Hematopoietic multipotent progenitor cell treated with erythropoietin and hydrocortisone succinate and interleukin-3 and kit ligand, for 4 days (in vitro differentiated cells): ENCODE results near the gene SECTM1.

Experiments
- DNase-seq: peaks from one replicate; pipeline ENCODE4 v3.0.0-alpha.2; 2015

SECTM1 gene

DNA sequence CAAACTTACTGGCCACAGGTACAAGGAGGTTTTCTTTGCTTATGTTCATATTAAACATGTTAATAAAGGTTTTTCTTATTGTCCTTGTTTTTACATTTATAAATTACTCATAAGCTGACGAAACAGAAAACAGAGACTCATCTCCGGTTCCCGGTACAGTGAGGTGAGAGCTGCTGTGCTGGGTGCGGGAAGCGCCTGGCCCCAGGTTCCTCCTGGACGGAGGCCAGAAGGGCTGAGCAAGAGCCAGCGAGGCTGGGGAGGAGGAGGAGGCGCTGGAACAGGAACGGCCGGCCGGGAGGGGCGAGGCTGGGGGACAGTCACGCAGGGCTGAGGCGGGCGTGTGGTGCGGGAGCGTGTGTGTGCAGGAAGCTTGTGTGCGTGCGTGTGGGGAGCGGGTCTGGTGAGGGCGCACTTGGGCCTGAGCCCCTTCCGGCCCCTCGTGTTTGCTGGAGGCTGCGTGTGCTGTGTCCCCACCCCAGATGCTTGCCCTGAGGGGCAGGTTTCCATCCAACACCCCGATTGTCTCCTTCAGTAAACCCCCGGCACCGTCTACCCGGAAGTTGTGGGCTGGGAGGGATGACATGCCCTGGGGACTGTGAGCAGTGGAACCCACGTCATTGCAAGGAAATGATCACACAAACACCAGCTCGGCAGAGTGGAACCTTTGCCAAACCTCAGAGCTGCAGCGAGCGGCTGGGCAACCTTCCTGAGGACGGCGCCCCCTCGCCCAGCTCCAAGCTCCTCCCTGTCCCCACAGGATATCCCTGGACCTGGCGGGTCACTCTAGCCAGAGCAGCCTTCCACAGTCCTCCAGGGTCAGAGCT, 35.6 kb downstream of the SECTM1 start:
- DNase-seq = peak; percentile 96

DNA sequence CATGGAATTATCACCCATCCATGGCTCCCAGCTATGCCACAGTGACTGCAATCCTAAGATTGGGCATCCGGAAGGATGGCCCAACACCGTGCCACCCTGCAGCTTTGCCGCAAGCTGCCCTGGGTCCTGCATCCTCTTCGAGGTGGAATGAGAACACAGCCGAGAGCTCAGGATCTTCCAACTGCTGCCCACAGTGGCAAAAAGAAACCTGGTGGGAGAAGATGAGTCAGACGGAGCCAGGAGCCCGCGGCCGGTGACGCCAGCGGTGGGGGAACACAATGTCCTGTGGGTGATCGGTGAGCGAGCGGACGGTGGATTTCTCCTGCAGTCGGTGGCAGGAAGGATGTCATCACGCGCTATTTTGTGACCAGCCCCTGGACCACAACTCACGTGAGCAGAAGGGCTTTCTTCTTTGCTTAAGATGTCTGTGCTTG, 36.3 kb downstream of the SECTM1 start:
- peak; percentile 84 for DNase-seq

DNA sequence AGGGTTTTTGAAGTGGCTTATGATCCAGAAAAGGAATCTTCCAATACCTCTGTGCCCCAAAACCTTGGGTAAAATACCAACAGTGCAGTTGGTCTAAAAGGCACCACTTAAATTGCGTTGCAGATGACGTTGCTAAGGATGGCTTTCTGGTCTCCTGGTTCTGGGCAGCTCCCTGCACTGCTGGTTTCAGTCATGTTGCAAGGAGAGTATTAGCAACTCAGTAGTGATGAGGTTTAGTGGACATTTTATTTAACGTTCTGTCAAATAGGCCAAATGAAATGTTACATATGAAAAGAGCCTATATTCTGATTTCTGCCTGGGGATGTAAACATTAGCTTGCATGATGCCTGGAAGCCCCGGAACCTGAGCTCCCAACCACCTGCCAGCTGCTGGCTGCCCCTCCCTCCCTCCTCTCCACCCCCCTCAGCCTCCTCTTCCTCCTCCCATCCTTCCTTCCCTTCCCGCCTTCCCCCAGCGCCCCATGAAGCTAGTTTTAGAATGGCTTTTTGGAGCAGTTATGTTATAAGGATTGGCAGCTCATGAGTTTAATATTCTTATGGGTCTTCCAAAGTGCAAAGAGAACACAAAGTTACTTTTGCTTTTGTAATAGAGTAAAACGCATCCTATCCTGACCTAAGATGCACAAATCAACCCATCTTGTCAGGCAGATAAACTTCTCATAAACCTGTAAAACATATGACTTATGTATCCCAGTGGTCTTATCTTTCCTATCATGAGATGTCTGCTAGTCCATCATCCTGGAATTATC, 36.9 kb downstream of the SECTM1 start:
- DNase-seq = no peak

DNA sequence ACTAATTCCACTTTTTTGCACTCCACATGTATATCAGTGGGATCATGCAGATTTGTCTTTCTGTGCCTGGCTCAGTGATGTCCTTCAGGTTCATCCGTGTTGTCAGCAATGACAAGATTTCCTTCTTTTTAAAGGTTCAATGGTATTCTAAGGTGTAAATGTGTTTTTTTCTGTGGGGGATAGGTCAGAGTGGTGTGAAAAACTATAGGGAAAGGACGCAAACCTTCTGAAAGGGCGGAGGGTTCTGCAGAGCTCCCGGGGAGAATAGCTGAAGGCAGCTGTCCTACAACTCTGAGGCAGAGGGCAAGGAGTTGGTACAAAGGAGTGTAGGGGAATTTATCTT, 38.1 kb downstream of the SECTM1 start:
- no peak for DNase-seq

DNA sequence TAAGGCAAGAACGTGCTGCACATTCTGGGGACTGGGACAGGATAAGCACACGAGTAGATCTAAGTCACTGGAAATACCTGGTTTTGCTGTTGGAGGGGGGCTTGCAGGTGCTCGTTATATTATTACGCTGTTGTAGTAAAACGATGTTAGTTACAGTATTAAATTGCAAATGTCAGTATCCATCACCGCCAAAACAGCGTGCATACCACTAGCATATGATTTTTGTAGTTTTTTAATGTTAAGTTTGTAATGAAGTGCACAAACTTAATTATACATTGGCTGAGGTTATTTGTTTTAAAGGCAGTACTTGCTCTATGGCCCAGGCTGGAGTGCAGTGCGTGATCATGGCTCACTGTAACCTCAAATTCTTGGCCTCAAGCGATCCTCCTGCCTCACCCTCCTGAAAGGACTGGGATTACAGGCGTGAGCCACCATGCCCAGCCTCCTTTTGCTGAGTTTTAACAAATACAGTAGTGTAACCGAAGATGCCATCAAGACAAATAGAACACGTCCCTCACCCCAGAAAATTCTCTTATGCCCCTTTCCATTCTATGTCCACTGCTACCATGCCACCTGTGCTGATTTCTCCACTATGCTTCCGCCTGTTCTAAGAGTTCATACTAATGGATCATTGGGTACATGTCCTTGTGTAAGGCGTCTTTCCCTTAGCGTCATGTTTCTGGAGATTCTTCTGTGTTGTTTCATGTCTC, 39.3 kb downstream of the SECTM1 start:
- no peak for DNase-seq

DNA sequence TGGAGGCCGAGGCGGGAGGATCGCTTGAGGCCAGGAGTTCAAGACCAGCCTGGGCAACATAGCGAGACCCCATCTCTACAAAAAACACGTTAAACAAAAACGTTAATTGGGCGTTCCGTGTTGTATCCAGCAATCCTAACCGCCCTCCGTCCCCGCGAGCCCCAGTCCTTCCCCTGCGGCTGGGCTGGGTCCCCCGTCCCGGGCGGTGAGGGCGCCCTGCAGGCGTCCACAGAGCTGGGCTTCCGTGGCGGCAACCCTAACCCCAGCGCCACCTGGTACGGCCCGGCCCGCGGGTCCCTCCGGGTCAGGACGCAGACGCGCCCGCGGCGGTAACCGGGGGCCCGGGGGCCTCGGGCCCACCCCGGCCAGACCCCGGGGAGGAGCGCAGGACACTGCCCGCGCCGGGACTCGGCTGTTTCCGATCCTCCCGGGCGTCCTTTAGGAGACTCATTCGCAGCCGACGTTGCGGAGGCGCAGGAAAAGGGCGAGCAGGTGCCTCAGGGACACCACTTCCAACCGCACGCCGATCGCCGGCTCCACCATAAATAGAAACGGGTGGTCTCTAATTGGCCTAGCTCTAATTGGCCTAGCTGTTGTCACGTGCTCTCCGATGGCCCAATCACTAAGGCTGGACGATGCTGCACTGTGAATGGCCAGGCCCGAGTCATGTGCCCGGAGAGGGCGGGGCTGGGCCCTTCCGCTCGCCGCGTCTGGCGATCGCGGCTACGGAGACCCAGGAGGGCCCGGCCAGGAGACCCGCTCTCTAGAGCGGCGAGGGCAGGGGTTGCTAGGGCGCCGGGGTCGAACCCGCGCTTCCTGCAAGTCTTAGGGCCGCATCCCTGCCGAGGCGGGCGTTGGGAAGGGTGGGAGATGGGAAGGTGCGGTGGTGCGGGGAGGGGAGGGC, 41.1 kb downstream of the SECTM1 start:
- peak; percentile 99 for DNase-seq

DNA sequence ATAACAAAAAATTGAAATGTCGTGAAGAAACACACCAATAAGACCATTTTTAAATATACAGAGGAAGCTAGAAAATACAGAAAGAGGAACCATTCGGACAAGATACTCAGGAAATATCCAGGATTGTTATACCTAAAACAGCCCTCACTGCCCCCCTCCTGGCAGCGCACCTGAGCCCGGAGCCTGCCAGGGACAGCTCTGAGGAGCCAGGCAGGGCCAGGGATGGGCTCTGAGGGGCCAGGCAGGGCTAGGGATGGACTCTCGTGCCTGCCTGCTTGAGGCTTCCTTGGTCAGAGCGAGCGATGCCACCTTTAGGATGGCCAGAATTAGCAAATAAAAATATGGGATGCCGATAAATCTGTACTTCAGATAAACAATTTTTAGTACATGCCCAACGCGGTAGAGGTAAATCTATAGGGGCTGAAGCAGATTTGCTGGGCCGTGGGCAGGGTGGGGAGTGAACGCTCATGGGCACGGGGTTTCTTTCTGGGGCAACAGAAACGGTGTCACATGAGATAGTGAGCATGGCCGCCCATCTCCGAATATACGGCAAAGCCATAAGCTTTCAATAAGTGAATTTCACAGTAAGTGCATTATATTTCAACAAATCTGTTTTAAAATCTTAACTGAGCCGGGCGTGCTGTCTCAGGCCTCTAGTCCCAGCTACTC, 41.9 kb downstream of the SECTM1 start:
- DNase-seq = no peak

DNA sequence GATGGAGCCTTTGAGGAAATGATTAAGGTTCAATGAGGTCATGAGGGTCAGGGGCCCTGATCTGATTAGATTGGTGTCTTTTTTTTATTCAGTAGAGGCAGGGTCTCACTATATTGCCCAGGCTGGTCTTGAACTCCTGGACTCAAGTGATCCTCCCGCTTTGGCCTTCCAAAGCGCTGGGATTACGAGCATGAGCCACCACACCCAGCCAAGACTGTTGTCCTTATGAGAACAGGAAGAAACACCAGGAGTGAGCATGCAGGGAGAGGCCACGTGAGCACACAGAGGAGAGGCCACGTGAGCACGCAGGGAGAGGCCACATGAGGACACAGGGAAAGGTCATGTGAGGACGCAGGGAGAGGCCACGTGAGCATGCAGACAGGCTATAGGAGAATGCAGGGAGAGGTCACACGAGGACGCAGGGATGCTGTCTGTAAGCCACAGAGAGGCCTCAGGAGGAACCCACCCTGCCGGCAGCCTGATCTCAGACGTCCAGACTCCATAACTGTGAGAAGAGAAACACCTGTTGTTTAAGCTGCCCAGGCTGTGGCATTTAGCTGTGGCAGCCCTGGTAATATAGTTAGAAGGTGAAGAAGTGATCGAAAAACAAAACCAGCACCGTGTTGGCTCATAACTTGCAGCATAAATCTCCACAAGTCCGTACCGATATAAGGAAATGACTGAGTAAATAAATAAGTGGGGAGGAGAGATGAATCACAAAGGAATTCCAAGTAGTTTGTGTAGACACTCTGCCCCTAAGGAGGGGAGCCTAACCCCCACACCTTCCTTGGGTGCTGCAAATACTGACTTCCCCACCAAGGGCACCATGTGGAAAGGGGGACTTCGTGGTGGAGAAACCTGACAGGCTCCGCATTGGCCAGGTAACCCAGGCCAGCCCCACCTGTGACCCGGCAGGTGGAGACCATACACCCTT, 45.4 kb downstream of the SECTM1 start:
- DNase-seq = peak; percentile 47

DNA sequence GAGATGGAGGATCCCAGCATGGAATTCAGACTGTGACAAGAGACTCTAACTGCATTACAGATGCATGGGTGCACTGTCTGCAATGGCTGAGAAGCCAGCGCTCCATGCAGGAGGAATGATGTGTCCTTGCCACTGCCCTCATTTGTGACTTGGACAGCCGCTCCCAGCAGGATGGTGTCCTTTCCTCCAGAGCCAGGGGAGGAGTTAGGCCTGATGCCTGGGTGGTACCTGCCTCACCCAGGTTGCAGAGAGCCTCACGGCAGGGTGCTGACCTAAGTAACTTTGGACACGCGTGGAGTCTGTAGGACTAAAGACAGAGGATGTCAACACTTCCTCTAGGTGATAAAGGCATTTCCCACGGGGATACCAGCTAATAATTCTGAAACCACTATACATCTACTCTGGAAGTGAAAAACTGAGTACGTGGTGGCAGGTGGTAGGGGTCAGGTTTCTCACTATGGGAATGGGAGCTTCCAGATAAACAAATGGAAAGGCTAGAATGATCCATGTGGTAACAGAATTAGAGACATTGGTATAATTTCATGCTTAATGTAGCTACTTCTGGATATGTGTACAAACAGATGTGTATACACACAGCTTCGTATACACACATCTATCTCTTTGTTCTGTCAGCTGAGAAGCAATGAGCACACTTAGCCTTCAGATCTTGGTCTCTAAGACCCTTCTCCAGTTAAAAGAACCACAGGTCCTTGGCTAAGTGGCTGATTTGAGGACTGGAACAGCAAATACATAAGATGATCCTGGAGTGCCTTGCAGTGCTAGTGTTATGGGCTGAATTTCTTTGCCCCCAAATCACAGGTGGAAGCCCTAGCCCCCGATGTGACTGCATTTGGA, 46.3 kb downstream of the SECTM1 start:
- DNase-seq = no peak

DNA sequence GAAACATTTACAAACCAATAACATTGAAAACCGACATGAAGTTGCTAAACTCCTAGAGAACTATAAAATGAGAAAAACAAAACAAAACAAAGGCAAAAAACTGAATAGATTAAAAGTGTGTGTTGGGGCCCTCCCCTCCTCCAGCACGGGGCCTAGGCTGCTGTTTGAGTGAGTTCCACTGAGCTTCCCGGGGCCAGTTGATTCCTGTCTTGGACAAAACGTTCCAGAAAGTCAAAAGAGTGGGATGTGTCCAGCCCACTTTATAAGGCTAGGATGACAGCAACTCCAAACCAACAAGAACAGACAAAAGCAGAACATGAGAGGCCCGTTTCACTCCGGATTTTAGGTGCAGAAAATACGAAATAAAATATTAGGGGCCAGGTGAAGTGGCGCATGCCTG, 48.4 kb downstream of the SECTM1 start:
- DNase-seq = no peak

DNA sequence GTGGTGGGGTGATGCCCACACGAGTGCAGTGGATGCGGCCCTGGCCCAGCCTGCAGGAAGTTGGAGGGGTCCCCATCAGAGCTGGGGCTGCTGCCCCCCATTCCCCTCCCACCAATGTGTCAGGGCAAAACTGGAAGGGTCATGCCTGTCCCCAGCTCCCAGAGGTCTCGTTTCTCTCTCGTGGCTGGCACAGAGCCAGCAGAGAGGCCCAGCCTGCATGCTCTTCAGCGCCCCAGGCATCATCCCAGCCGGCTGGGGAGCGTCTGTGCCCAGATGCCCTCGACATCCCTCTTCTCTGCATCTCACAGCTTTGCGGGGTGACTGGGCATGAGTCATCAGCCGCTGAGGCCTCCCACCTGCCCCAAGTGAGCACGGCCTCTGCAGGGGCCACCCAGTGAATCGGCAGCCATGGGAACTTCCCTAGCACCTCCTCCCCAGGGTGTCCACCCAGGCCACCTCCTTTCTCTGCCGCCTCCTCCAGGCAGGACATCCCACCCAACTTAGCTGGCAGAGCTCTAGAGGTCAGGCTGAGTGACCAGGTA, 50.3 kb downstream of the SECTM1 start:
- peak; percentile 63 for DNase-seq

DNA sequence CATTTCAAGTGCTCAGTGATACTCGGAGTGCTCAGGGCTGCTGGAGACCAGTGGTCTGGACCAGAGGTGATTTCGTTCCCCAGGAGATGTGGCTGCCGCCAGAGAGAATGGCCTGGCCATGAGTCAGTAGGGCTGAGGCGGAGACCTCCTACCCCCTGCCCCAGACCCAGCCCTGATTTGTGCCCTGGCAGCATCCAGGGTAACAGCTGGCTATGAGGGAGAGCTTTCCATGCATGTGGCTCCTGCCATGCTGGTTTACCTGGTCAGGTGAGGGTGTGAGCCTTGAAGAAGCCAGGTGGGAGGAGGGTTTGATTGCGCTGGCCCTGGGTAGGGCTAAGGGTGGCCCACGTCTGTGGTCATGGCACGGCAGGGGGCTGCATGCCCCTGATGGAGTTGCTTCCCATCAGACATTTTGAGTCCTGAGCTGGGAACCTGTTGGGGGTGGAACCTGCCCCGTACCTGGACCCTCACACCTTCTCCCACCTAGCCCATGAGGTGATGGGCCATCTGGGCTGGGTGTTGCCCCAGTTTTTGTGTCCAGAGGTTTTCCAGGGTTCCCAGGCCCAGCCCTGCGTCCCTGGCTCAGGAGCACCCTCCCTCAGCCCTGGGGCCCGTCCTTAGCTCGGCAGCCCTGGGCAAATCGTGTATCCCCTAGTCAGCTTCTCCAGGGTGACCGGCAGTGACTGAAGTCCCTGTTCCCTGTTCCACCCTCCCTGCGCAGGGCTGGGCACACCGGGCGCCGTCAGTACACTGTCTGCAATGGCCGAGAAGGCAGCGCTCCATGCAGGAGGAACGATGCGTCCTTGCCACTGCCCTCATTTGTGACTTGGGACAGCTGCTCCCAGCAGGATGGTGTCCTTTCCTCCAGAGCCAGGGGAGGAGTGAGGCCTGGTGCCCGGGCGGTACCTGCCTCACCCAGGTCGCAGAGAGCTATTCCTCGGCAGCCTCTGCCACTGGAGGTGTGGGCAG, 51.0 kb downstream of the SECTM1 start:
- no peak for DNase-seq

DNA sequence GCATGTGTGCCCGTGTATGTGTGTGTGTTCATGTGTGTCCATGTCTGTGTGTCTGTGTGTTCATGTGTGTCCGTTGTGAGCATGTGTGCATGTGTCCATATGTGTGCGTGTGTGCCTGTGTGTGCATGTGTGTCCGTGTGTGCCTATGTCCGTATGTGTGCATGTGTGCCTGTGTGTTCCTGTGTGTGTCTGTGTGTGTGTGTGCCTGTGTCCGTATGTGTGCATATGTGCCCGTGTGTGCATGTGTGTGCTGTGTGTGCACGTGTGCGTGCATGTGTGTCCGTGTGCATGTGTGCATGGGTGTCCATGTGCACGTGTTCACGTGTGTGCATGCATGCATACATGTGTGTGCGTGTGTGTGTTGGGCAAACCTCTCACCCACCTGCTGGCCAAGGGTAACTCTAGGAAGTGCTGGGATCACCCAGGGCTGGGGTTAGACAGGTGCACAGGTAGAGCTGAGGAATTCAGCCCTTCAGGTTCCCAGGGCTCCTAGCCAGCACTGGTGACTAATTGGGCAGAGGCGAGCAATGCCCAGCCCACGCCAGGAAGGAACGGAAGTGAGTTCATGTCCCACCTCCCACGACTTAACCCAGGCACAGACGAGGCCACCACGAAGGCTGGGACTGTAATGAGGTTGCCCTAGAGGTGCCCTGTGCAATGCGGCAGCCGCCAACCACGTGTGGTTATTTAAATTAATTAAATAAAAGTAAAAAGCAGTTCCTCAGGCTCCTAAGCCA, 51.9 kb downstream of the SECTM1 start:
- no peak for DNase-seq

DNA sequence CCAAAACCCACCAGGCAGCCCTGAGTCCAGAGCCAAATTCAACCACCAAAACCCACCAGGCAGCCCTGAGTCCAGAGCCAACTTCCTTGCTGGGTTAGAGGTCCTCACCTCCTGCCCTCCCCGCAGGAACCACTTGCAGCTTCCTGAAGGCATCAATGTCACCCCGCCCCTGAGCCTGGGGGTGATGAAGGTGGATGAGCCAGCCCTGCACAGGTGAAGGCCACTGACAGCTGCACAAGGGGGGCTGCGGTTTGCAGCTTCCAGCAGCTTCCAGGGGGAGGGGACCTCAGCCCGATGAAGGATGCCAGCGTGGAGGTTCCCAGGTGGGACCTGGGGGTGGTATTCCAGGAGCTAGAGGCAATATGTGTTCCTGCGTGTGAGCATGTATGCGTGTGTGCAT, 52.5 kb downstream of the SECTM1 start:
- no peak for DNase-seq

DNA sequence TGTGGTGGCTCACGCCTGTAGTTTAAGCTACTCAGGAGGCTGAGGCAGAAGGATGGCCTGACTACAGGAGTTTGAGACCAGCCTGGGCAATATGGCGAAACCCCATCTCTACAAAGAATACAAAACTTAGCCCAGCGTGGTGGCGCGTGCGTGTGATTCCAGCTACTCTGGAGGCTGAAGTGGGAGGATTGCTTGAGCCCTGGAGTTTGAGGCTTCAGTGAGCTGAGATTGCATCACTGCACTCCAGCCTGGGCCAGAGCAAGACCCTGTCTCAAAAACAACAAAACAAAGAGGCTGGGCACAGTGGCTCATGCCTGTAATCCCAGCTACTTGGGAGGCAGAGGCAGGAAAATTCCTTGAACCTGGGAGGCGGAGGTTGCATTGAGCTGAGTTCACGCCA, 53.0 kb downstream of the SECTM1 start:
- DNase-seq = no peak

DNA sequence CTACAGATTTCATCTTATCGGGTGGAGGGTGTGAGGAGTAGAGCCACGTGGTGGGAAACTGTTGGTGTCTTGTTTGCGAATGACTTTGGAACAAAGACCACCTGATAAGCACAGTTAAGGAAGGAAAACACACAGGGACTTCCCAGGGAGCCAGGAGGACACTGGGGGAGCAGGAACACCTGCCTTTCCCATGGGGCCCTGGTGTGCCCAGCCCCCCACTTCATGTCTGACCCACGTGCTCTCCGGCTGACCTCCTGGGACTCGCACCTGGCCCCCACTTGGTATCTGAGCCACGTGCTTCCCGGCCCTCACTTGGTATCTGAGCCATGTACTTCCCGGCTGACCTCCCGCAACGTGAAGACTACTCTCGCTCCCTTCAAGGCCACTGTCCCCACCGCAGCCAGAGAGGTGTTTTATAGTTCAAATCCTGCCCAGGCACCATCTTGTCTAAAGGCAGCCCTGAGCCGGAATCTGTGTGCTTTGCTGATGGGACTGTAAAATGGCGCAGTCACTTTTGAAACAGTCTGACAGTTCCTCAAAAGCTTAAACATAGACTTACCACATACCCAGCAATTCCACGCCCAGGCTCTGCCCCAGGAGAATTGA, 54.7 kb downstream of the SECTM1 start:
- no peak for DNase-seq

DNA sequence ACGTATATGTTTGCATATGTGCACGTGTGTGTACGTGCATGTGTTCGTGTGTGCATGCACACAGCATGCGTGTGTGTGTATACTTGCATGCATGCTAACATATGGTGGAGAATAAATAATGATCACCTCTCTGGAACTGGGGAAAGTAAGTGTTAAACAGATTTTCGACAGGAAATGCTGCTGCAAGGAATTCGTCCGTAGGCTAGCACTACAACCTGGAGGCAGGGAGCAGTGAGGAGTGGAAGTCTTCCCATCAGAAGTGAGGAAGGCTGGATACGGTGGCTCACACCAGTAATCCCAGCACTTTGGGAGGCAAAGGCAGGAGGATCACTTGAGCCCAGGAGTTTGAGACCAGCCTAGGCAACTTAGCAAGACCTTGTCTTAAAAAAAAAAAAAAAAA, 55.3 kb downstream of the SECTM1 start:
- DNase-seq = no peak
